ENCODE data around the gene GLP2R. TPM values are rescaled to one million over a fixed set of nuclear protein-coding genes. Genes with fewer than 3 reads are reported as not detected.
"Not testable (repeated sequence)": the region's sequence is repeated elsewhere in the genome, so short reads cannot be mapped to it uniquely, and the experiment has no call there.

The GLP2R gene
- total and polyA plus RNA-seq, 2 of the 8 experiments (the other 6 are each of a cell fraction or from before 2014, with no cell fraction given), result not detected

GRCh38 chr17:9783465-9783864 lies 42.3 kb upstream of the GLP2R start:
- H2BK15ac ChIP-seq (ENCODE audit: low read length); H3K56ac ChIP-seq (replicated peaks; ENCODE audit: insufficient read length, low read depth, low read length); H2AFZ ChIP-seq (ENCODE audit: low read length); H4K20me1 ChIP-seq (replicated peaks in 1 of 2; ENCODE audit: control insufficient read depth in 1 of 2, insufficient read depth in 2 of 2, low read length in 2 of 2); H3K9me3 ChIP-seq (ENCODE audit: insufficient read depth in 2 of 2, low read depth in 1 of 2, low read length in 1 of 2); FAIRE-seq; H4K91ac ChIP-seq (replicated peaks; ENCODE audit: insufficient read length, low read length); H2BK12ac ChIP-seq (ENCODE audit: low read depth, low read length); H3K4me1 ChIP-seq (replicated peaks in 1 of 4; ENCODE audit: control insufficient read depth in 3 of 4, insufficient read depth in 4 of 4, low read length in 3 of 4); H3K79me2 ChIP-seq (ENCODE audit: control insufficient read depth in 1 of 2, insufficient read depth in 2 of 2, low read length in 2 of 2); H3K4me2 ChIP-seq (ENCODE audit: insufficient read depth in 1 of 2, low read depth in 2 of 2, low read length in 2 of 2); H2BK120ac ChIP-seq (replicated peaks; ENCODE audit: low read depth, low read length); H3K27me3 ChIP-seq (replicated peaks in 1 of 4; ENCODE audit: control insufficient read depth in 3 of 4, extremely low read depth in 1 of 4, insufficient read depth in 3 of 4, low read length in 3 of 4); H3K4ac ChIP-seq (replicated peaks; ENCODE audit: insufficient read length, low read depth, low read length); H3K18ac ChIP-seq (ENCODE audit: extremely low read depth, low read length); H3K9ac ChIP-seq (replicated peaks in 1 of 4; ENCODE audit: extremely low read depth in 1 of 4, low read depth in 3 of 4, low read length in 3 of 4); DNase-seq (ENCODE audit: low read depth in 1 of 2, low spot score in 2 of 2); H2AK5ac ChIP-seq (ENCODE audit: low read depth, low read length); H3K23ac ChIP-seq (ENCODE audit: insufficient read length); H2BK20ac ChIP-seq (ENCODE audit: low read length); H3K14ac ChIP-seq (ENCODE audit: insufficient read length); H4K8ac ChIP-seq (ENCODE audit: extremely low read depth, insufficient read depth, low read length); H4K5ac ChIP-seq (ENCODE audit: insufficient read length, low read depth, low read length); H3K36me3 ChIP-seq (ENCODE audit: control insufficient read depth in 2 of 4, insufficient read depth in 4 of 4, low read length in 3 of 4); H3K79me1 ChIP-seq (ENCODE audit: low read depth, low read length); H3K23me2 ChIP-seq (ENCODE audit: low read depth, low read length); H2BK5ac ChIP-seq (ENCODE audit: low read depth, low read length); H3K4me3 ChIP-seq (ENCODE audit: extremely low read depth in 1 of 4, insufficient read depth in 2 of 4, low read depth in 3 of 4, low read length in 4 of 4); POLR2A ChIA-PET (ENCODE audit: partially characterized antibody); H3K27ac ChIP-seq (ENCODE audit: low read depth, low read length): not testable (repeated sequence)
- CTCF ChIA-PET (ENCODE audit: partially characterized antibody), result interaction anchor here (0.6 to 1.3 kb wide), 3 partner anchors 12 to 833 kb away, joined by 3 to 4 read pairs (median 3); no protein-coding TSS in a partner anchor
- 91 to 100% methylated on average over 2 to 5 of the region's 5 CpGs for WGBS, 2 experiments (ENCODE audit: extremely low coverage in 1 of 2, insufficient coverage in 1 of 2, insufficient read length in 1 of 2, insufficient replicate concordance in 2 of 2, low coverage in 1 of 2, low lambda C conversion rate in 2 of 2, missing lambda C conversion rate in 1 of 2)

Data from H1 (cell line).